Measurements from ENCODE around the gene AKR1D1.
"Not testable (repeated sequence)": the region's sequence is repeated elsewhere in the genome, so short reads cannot be mapped to it uniquely, and the experiment has no call there.

Gene AKR1D1

DNA sequence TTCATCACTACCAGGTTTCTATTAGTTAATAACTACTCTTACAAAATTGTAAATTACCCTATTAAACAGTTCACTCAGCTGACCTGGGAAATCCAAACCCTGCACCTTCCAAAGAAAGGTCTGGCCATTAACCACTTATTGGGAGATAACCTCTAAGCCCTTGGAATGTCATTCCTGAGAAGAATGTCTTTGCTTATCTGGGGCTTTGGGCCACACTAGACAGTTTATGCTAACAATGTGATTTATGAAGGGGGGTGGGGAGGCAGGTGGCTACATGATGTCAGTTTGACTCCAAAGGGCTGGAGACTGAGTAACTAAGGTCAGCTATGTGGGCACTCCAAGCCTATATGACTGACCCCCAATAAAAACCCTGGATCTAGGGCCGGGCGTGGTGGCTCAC, 50.7 kb downstream of the AKR1D1 start:
- no peak overlapping the region for H3K9ac ChIP-seq (ENCODE audit: low read length)
- H3K36me3 ChIP-seq (ENCODE audit: control insufficient read depth, low read depth, low read length): no peaks in the 10 kb centered on the region
- H3K27me3 ChIP-seq (ENCODE audit: control insufficient read depth, insufficient read depth, low read length): no peaks in the 10 kb centered on the region
- H3K9me3 ChIP-seq (ENCODE audit: control insufficient read depth, low read depth, low read length): no peaks in the 10 kb centered on the region
- H3K4me1 ChIP-seq (ENCODE audit: control insufficient read depth, low read depth, low read length): peaks cover 3% of the 10 kb centered on the region
- no peak overlapping the region for H3K27ac ChIP-seq (ENCODE audit: low read length)
- no peak overlapping the region for H3K4me3 ChIP-seq (ENCODE audit: low read length)

DNA sequence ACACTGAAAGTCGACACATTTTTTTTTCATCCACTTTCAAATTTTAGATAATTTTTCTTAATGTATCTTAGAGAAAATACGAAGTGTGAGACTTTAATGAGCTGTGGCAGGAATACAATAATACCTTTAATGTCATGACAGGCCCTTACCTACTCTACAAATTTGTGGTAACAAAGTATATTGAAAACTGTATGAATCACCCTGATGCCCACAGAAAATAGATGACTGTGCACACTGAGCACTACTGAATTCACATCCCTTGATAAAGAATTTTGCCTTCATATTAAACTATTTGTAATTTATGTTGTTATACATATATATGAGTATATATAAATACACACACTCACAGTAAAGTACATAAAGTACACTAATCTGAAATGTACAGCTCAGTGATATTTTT, 51.7 kb downstream of the AKR1D1 start:
- no peaks in the 10 kb centered on the region for H3K36me3 ChIP-seq (ENCODE audit: control insufficient read depth, low read depth, low read length)

DNA sequence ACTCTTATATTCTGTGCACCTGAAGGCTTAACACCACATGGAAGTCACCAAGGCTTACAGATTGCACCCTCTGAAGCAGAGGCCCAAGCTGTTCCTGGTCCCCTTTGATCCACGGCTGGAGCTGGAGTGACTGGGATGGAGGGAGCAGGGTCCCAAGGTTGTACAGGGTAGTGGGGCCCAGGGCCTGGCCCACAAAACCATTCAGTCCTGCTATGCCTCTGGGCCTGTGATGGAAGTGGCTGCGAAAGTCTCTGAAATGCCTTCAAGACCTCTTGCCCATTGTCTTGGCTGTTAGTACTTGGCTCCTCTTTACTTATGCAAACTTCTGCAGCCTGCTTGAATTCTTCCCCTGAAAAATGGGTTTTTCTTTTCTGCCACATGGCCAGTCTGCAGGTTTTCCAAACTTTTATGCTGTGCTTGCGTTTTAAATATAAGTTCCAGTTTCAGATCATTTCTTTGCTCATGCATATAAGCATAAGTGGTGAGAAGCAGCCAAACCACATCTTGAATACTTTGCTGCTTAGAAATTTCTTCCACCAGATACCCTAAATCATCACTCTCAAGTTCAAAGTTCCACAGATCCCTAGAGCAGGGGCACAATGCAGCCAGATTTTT, 53.4 kb downstream of the AKR1D1 start:
- H3K27ac ChIP-seq (ENCODE audit: low read length): no peak overlapping the region
- H3K9ac ChIP-seq (ENCODE audit: low read length): no peak overlapping the region
- no peaks in the 10 kb centered on the region for H3K9me3 ChIP-seq (ENCODE audit: control insufficient read depth, low read depth, low read length)
- no peaks in the 10 kb centered on the region for H3K27me3 ChIP-seq (ENCODE audit: control insufficient read depth, insufficient read depth, low read length)
- H3K36me3 ChIP-seq (ENCODE audit: control insufficient read depth, low read depth, low read length): no peaks in the 10 kb centered on the region
- peaks cover 3% of the 10 kb centered on the region for H3K4me1 ChIP-seq (ENCODE audit: control insufficient read depth, low read depth, low read length)
- H3K4me3 ChIP-seq (ENCODE audit: low read length): no peak overlapping the region

More for the DNA sequence above, 51.7 kb downstream of the AKR1D1 start:
- Histone ChIP-seq H3K27me3 (ENCODE audit: control insufficient read depth, insufficient read depth, low read length) (no peaks in the 10 kb centered on the region), H3K4me3 (ENCODE audit: low read length) (no peak overlapping the region), H3K4me1 (ENCODE audit: control insufficient read depth, low read depth, low read length) (peaks cover 3% of the 10 kb centered on the region), H3K27ac (ENCODE audit: low read length) (no peak overlapping the region), H3K9me3 (ENCODE audit: control insufficient read depth, low read depth, low read length) (no peaks in the 10 kb centered on the region), H3K9ac (ENCODE audit: low read length) (no peak overlapping the region)

DNA sequence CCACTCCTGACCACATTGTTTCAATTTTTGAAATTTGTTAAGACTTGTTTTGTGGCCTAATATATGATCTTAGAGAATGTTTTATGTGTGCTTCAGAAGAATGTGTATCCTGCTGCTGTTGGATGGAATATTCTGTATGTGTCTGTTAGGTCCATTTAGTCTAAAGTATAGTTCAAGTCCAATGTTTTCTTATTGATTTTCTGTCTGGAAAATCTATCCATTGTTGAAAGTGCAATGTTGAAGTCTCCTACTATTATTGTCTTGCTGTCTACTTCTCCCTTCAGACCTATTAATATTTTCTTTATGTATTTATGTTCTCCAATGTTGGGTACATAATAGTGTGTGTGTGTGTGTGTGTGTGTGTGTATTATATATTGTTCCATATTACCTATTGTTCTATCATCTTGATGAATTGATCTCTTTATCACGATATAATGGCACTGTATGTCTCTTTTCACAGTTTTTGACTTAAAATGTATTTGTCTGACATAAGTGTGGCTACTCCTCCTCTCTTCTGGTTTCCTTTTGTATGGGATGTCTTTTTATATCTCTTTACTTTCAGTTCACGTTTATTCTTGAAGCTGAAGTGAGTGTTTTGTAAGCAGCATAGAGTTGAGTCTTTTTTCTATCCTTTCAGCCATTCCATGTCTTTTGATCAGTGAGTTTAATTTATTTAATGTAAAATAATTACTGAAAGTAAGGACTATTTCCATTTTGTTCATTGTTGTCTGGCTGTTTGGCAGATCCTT, 61.3 kb downstream of the AKR1D1 start:
- H3K4me1 ChIP-seq (ENCODE audit: control insufficient read depth, low read depth, low read length): no peaks in the 10 kb centered on the region
- no peak overlapping the region for H3K4me3 ChIP-seq (ENCODE audit: low read length)
- H3K27me3 ChIP-seq (ENCODE audit: control insufficient read depth, insufficient read depth, low read length): no peaks in the 10 kb centered on the region
- no peak overlapping the region for H3K27ac ChIP-seq (ENCODE audit: low read length)
- H3K36me3 ChIP-seq (ENCODE audit: control insufficient read depth, low read depth, low read length): no peaks in the 10 kb centered on the region
- no peak overlapping the region for H3K9ac ChIP-seq (ENCODE audit: low read length)
- no peaks in the 10 kb centered on the region for H3K9me3 ChIP-seq (ENCODE audit: control insufficient read depth, low read depth, low read length)

DNA sequence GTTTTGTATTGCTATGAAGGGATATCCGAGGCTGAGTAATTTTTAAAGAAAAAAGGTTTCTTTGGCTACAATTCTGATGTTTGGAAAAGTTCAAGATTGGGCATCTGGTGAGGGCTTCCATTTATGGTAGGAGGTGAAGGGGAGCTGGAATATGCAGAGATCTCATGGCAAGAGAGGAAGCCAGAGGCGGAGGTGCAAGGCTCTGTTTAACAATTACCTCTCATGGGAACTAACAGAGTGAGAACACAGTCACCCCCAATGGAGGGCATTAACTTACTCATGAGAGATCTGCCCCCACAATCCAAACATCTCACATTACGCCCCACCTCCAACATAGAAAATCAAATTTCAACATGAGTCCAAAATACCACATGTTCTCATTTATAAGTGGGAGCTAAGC, 62.0 kb downstream of the AKR1D1 start:
- H3K27me3 ChIP-seq (ENCODE audit: control insufficient read depth, insufficient read depth, low read length): no peaks in the 10 kb centered on the region
- H3K4me1 ChIP-seq (ENCODE audit: control insufficient read depth, low read depth, low read length): no peaks in the 10 kb centered on the region
- H3K36me3 ChIP-seq (ENCODE audit: control insufficient read depth, low read depth, low read length): no peaks in the 10 kb centered on the region
- no peaks in the 10 kb centered on the region for H3K9me3 ChIP-seq (ENCODE audit: control insufficient read depth, low read depth, low read length)
- no peak overlapping the region for H3K4me3 ChIP-seq (ENCODE audit: low read length)
- no peak overlapping the region for H3K27ac ChIP-seq (ENCODE audit: low read length)
- H3K9ac ChIP-seq (ENCODE audit: low read length): no peak overlapping the region

DNA sequence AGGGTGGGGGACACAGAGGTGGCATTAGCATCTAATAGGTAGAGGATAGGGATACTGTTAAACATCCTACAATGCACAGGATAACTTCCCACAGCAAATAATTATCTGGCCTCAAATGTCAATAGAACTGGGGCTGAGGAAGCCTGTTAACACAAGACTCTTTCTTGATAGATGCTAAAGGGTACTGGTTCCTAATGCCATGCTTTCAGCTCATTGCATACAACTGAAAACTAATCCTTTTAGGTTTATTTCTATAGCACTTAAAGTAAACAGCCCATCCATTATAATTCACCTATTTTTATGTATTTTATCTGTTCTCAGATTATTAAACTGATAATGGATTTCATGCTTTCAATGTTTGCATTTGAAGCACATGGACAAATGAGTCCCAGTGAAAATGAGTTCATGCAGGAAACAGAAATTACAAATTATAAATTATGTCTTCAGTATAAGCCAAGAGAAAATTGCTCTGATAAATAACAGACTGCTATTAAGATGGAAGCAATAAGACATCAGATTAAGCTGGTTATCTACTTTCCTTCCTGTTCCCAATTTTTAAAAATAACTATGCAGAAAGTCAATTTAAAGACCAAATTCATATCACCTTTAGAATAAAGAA, 66.4 kb downstream of the AKR1D1 start:
- Histone ChIP-seq H3K4me3 (ENCODE audit: low read length) (no peak overlapping the region), H3K36me3 (ENCODE audit: control insufficient read depth, low read depth, low read length) (no peaks in the 10 kb centered on the region), H3K27ac (ENCODE audit: low read length) (no peak overlapping the region), H3K9me3 (ENCODE audit: control insufficient read depth, low read depth, low read length) (no peaks in the 10 kb centered on the region), H3K27me3 (ENCODE audit: control insufficient read depth, insufficient read depth, low read length) (no peaks in the 10 kb centered on the region), H3K4me1 (ENCODE audit: control insufficient read depth, low read depth, low read length) (no peaks in the 10 kb centered on the region), H3K9ac (ENCODE audit: low read length) (no peak overlapping the region)

DNA sequence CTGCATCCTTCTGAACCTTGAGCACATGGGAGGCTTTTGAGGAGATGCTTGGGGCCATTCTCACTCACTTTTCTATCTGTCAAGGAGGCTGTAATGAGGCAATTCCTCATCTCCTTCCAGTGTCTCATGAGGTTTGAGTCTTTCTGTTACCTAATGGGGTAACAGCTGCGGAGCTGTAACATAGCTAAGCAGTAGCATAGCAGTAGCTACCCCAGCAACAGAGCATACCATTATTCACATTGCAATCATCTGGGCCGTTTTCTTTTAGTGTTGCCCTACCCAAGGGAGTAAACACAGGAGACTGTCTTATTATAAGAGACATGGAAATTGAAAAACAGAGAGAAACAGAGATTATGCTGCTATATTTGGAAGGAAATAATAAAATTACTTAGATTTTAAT, 68.7 kb downstream of the AKR1D1 start:
- H3K27me3 ChIP-seq (ENCODE audit: control insufficient read depth, insufficient read depth, low read length): no peaks in the 10 kb centered on the region
- no peak overlapping the region for H3K27ac ChIP-seq (ENCODE audit: low read length)
- no peak overlapping the region for H3K9ac ChIP-seq (ENCODE audit: low read length)
- no peaks in the 10 kb centered on the region for H3K36me3 ChIP-seq (ENCODE audit: control insufficient read depth, low read depth, low read length)
- no peak overlapping the region for H3K4me3 ChIP-seq (ENCODE audit: low read length)
- H3K9me3 ChIP-seq (ENCODE audit: control insufficient read depth, low read depth, low read length): no peaks in the 10 kb centered on the region
- H3K4me1 ChIP-seq (ENCODE audit: control insufficient read depth, low read depth, low read length): no peaks in the 10 kb centered on the region

DNA sequence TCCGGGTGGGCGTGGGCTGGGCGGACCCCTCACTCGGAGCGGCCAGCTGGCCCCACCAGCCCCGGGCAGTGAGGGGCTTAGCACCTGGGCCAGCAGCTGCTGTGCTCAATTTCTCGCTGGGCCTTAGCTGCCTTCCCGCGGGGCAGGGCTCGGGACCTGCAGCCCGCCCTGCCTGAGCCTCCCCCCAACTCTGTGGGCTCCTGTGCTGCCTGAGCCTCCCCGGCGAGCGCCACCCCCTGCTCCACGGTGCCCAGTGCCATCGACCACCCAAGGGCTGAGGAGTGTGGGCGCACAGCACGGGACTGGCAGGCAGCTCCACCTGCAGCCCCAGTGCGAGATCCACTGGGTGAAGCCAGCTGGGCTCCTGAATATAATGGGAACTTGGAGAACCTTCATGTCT, 70.0 kb downstream of the AKR1D1 start:
- not testable (repeated sequence) for H3K4me3 ChIP-seq (ENCODE audit: low read length); H3K4me1 ChIP-seq (ENCODE audit: control insufficient read depth, low read depth, low read length); H3K9me3 ChIP-seq (ENCODE audit: control insufficient read depth, low read depth, low read length); H3K36me3 ChIP-seq (ENCODE audit: control insufficient read depth, low read depth, low read length); H3K27me3 ChIP-seq (ENCODE audit: control insufficient read depth, insufficient read depth, low read length); H3K9ac ChIP-seq (ENCODE audit: low read length); H3K27ac ChIP-seq (ENCODE audit: low read length)

DNA sequence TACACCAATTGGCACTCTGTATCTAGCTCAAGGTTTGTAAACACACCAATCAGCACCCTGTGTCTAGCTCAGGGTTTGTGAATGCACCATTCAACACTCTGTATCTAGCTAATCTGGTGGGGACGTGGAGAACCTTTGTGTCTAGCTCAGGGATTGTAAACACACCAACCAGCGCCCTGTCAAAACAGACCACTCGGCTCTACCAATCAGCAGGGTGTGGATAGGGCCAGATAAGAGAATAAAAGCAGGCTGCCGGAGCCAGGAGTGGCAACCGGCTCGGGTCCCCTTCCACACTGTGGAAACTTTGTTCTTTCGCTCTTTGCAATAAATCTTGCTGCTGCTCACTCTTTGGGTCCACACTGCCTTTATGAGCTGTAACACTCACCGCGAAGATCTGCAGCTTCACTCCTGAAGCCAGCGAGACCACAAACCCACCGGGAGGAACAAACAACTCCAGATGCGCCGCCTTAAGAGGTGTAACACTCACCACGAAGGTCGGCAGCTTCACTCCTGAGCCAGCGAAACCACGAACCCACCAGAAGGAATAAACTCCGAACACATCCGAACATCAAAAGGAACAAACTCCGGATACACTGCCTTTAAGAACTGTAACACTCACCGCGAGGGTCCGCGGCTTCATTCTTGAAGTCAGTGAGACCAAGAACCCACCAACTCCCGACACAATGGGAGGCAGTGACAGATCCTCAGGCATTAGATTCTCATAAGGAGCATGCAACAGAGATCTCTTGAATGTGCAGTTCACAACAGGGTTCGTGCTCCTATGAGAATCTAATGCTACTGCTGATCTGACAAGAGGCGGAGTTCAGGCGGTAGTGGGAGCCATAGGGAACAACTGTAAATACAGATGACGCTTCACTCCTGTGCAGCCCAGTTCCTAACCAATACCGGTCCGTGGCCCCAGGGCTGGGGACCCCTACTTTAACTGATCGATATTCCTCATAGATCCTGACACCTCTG, 70.8 kb downstream of the AKR1D1 start:
- not testable (repeated sequence) for H3K27ac ChIP-seq (ENCODE audit: low read length); H3K9ac ChIP-seq (ENCODE audit: low read length); H3K4me1 ChIP-seq (ENCODE audit: control insufficient read depth, low read depth, low read length); H3K27me3 ChIP-seq (ENCODE audit: control insufficient read depth, insufficient read depth, low read length); H3K4me3 ChIP-seq (ENCODE audit: low read length); H3K9me3 ChIP-seq (ENCODE audit: control insufficient read depth, low read depth, low read length); H3K36me3 ChIP-seq (ENCODE audit: control insufficient read depth, low read depth, low read length)

DNA sequence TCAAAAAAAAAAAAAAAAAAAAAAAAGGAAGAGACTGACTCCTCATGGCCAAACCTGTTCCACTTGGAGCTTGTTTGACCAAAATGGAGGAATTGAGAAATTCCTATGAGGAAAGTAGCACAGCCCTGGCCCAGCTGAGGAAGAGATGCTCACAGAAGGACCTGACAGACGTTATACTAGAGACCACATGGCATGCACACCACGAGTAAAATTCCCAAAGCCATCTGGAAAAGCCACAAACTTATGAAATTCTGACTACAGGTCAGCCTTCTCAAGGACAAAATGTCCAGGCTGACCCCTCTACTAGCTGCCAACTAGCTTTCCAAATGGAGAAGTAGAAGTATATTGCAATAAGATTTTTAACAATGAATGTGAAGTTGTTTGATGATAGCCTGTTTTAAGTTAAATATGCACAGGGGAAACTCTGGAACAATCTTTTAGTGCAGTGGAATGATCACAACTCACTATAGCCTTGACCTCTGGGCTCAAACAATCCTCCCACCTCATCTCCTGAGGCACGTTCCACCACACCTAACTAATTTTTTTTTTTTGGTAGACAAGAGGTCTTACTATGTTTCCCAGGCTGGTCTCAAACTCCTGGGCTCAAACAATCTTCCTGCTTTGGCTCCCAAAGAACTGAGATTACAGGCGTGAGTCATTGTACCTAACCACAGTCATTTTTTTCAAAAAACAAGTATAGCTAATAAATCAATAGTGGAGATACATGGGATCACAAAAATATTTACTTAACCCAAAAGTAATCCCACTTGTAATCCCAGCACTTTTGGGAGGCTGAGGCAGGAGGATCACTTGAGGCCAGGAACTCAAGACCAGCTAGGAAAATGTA, 75.7 kb downstream of the AKR1D1 start:
- no peaks in the 10 kb centered on the region for H3K36me3 ChIP-seq (ENCODE audit: control insufficient read depth, low read depth, low read length)
- no peak overlapping the region for H3K4me3 ChIP-seq (ENCODE audit: low read length)
- no peaks in the 10 kb centered on the region for H3K4me1 ChIP-seq (ENCODE audit: control insufficient read depth, low read depth, low read length)
- no peak overlapping the region for H3K27ac ChIP-seq (ENCODE audit: low read length)
- H3K9ac ChIP-seq (ENCODE audit: low read length): no peak overlapping the region
- no peaks in the 10 kb centered on the region for H3K9me3 ChIP-seq (ENCODE audit: control insufficient read depth, low read depth, low read length)
- H3K27me3 ChIP-seq (ENCODE audit: control insufficient read depth, insufficient read depth, low read length): no peaks in the 10 kb centered on the region
